HepG2 (cell line): ENCODE measurements around the gene RNU6-8. TPM values are rescaled to one million over a fixed set of nuclear protein-coding genes. Genes with fewer than 3 reads are reported as not detected.
A peak's percentile ranks its signal among the peaks of the same experiment; 100 is the strongest.

Source experiments
- AHDC1 ChIP-seq: sonication (generic); formaldehyde crosslinking; IDR thresholded peaks from 2 replicates; pipeline ENCODE4 v1.5.1; 2020; ENCODE audit warnings: mild to moderate bottlenecking, missing genetic modification reagents, borderline replicate concordance
- CEBPG ChIP-seq: IDR thresholded peaks from 2 replicates; pipeline ENCODE4 v1.6.1; 2016
- CENPX ChIP-seq: sonication (generic); formaldehyde crosslinking; IDR thresholded peaks from 2 replicates; pipeline ENCODE4 v1.9.0; 2021; ENCODE audit warnings: mild to moderate bottlenecking, missing genetic modification reagents, moderate library complexity
- ELF3 ChIP-seq: IDR thresholded peaks from 2 replicates; pipeline ENCODE4 v1.6.1; 2016; ENCODE audit warnings: missing genetic modification reagents, missing compliant biosample characterization
- ETS1 ChIP-seq: sonication (generic); formaldehyde crosslinking; IDR thresholded peaks from 2 replicates; pipeline ENCODE4 v1.4.0; 2020; ENCODE audit warnings: missing genetic modification reagents
- HDAC2 ChIP-seq: sonication (generic); formaldehyde crosslinking; IDR thresholded peaks from 2 replicates; pipeline ENCODE4 v1.4.0; 2020; ENCODE audit warnings: missing genetic modification reagents
- TFDP1 ChIP-seq: IDR thresholded peaks from 2 replicates; pipeline ENCODE4 v1.6.1; 2016; ENCODE audit warnings: missing compliant biosample characterization, missing genetic modification reagents, borderline replicate concordance
- ZBTB39 ChIP-seq: sonication (generic); formaldehyde crosslinking; IDR thresholded peaks from 2 replicates; pipeline ENCODE4 v1.5.0; 2020; ENCODE audit warnings: missing genetic modification reagents
- ZC3H4 ChIP-seq: sonication (generic); formaldehyde crosslinking; IDR thresholded peaks from 2 replicates; pipeline ENCODE4 v1.4.0; 2020; ENCODE audit warnings: missing genetic modification reagents, borderline replicate concordance
- ZFP41 ChIP-seq: sonication (generic); formaldehyde crosslinking; IDR thresholded peaks from 2 replicates; pipeline ENCODE4 v1.4.0; 2020; ENCODE audit warnings: mild to moderate bottlenecking, missing genetic modification reagents, borderline replicate concordance
- ZNF160 ChIP-seq: sonication (generic); formaldehyde crosslinking; IDR thresholded peaks from 2 replicates; pipeline ENCODE4 v1.8.0; 2022; ENCODE audit warnings: mild to moderate bottlenecking, inconsistent platforms, missing genetic modification reagents
- polyA plus RNA-seq, 8 experiments: library from polyadenylated mRNA; depleted of rRNA in 3 of 8; stranded (reverse) in 7 of 8; unstranded in 1 of 8; fragments of >200 nt; fragmentation: Illumina TruSeq in 4 of 8; extraction: Trizol in 4 of 8; gene quantifications; 2 replicates each; pipeline versions ENCODE4 v1.2.1 to v1.2.3, GENCODE V29; 2011 to 2016; ENCODE audit warnings: low read depth in 4 of 8, missing spikeins in 1 of 8, mixed read lengths in 1 of 8; ENCODE audit not compliant: insufficient read depth in 1 of 8
- total RNA-seq, 5 experiments: library from RNA; depleted of rRNA; stranded (reverse); fragments of >200 nt; fragmentation: Illumina TruSeq; extraction: Trizol; gene quantifications; 2 replicates each; pipeline ENCODE4 v1.2.3, GENCODE V29; 2016; ENCODE audit warnings: low read depth in 1 of 5

Gene RNU6-8
- total and polyA plus RNA-seq, 2 of the 13 experiments (the other 11 are each of a cell fraction or from before 2014, with no cell fraction given): under 0.01 TPM; not detected in 1

GRCh38 chr14:32201816-32202490 is 1.1 kb downstream of the RNU6-8 start, which contains the start of gene RNU6-7 (continued):
- no peak for TF ChIP-seq AHDC1 (CRISPR knock-in tag)
- TF ChIP-seq CEBPG (CRISPR knock-in tag): peak; percentile 54
- no peak for TF ChIP-seq ZNF160 (CRISPR knock-in tag)
- peak; percentile 74; the same call in 1 of the 2 replicates for TF ChIP-seq ZC3H4 (CRISPR knock-in tag)
- TF ChIP-seq TFDP1 (CRISPR knock-in tag): peak; percentile 47; the same call in 1 of the 2 replicates
- peak; percentile 54 for TF ChIP-seq ELF3 (CRISPR knock-in tag)
- TF ChIP-seq ETS1: no peak
- TF ChIP-seq HDAC2: peak; percentile 7; the same call in 1 of the 2 replicates
- no peak for TF ChIP-seq ZFP41 (CRISPR knock-in tag)
- TF ChIP-seq ZBTB39: 0 out of 2 replicates have a peak, but pooled peaks have one; percentile 29
- TF ChIP-seq CENPX: no peak
